ENCODE measurements around the gene GNAQ. TPM values are rescaled to one million over a fixed set of nuclear protein-coding genes. Genes with fewer than 3 reads are reported as not detected.
A peak's percentile ranks its signal among the peaks of the same experiment; 100 is the strongest.

The GNAQ gene
- total RNA-seq, 1 donor from 2014 or later, result 12.2 TPM

GRCh38 chr9:78035383-78035993, 3.9 kb upstream of the GNAQ start:
- peak; percentile 41 for DNase-seq
- intact Hi-C loops (cut with DNase I), result loop anchor here (10.0 kb wide), 2 partner anchors 61 to 181 kb away; no protein-coding TSS in a partner anchor
- peak; percentile 31 for ATAC-seq (ENCODE audit: poor library complexity)

GRCh38 chr9:78033870-78034269, 2.3 kb upstream of the GNAQ start:
- intact Hi-C loops (cut with DNase I), result loop anchor here (10.0 kb wide), 2 partner anchors 59 to 179 kb away; no protein-coding TSS in a partner anchor
- ATAC-seq (ENCODE audit: poor library complexity), result no peak
- no peak for DNase-seq

GRCh38 chr9:78032730-78033457, 1.3 kb upstream of the GNAQ start:
- intact Hi-C loops (cut with DNase I), result loop anchor here (10.0 kb wide), 2 partner anchors 58 to 178 kb away; no protein-coding TSS in a partner anchor
- ATAC-seq (ENCODE audit: poor library complexity) (no peak), DNase-seq (no peak)

GRCh38 chr9:78031893-78032729, 500 bp upstream of the GNAQ start:
- ATAC-seq (ENCODE audit: poor library complexity) (peak; percentile 95), DNase-seq (peak; percentile 94)
- intact Hi-C loops (cut with DNase I), result loop anchor here (10.0 kb wide), 2 partner anchors 57 to 177 kb away; no protein-coding TSS in a partner anchor

- ATAC-seq (ENCODE audit: poor library complexity), result peak; percentile 21
- intact Hi-C loops (cut with DNase I), result loop anchor here (10.0 kb wide), 2 partner anchors 56 to 176 kb away; no protein-coding TSS in a partner anchor
- DNase-seq, result peak; percentile 72
These were observed 813 bp downstream of the GNAQ start for GRCh38 chr9:78030553-78031443.

- ATAC-seq (ENCODE audit: poor library complexity) (peak; percentile 7), DNase-seq (no peak)
- intact Hi-C loops (cut with DNase I), result loop anchor here (10.0 kb wide), 2 partner anchors 55 to 175 kb away; no protein-coding TSS in a partner anchor
These were observed 1.4 kb downstream of the GNAQ start for GRCh38 chr9:78030296-78030552.

GRCh38 chr9:78029551-78030295, 1.9 kb downstream of the GNAQ start:
- intact Hi-C loops (cut with DNase I), result loop anchor here (10.0 kb wide), 2 partner anchors 55 to 175 kb away; no protein-coding TSS in a partner anchor
- ATAC-seq (ENCODE audit: poor library complexity), result no peak

GRCh38 chr9:78028926-78029325, 2.7 kb downstream of the GNAQ start:
- ATAC-seq (ENCODE audit: poor library complexity) (no peak), DNase-seq (no peak)
- intact Hi-C loops (cut with DNase I), result no loop called here

More at GRCh38 chr9:78029551-78030295, 1.9 kb downstream of the GNAQ start:
- no peak for DNase-seq

GRCh38 chr9:78026947-78027346, 4.7 kb downstream of the GNAQ start:
- no peak for ATAC-seq (ENCODE audit: poor library complexity)
- intact Hi-C loops (cut with DNase I), result no loop called here
- DNase-seq, result no peak

- DNase-seq (no peak), ATAC-seq (ENCODE audit: poor library complexity) (no peak)
- intact Hi-C loops (cut with DNase I), result no loop called here
These were observed 5.2 kb downstream of the GNAQ start for GRCh38 chr9:78026416-78026815.

- ATAC-seq (ENCODE audit: poor library complexity) (no peak), DNase-seq (no peak)
- intact Hi-C loops (cut with DNase I), result no loop called here
These were observed 6.4 kb downstream of the GNAQ start for GRCh38 chr9:78025186-78025585.

- no peak for DNase-seq
- intact Hi-C loops (cut with DNase I), result no loop called here
- peak; percentile 60 for ATAC-seq (ENCODE audit: poor library complexity)
These were observed 8.4 kb downstream of the GNAQ start for GRCh38 chr9:78023003-78023741.

GRCh38 chr9:78021697-78022096, 9.9 kb downstream of the GNAQ start:
- ATAC-seq (ENCODE audit: poor library complexity), result peak; percentile 78
- peak; percentile 61 for DNase-seq
- intact Hi-C loops (cut with DNase I), result no loop called here

- DNase-seq (no peak), ATAC-seq (ENCODE audit: poor library complexity) (no peak)
- intact Hi-C loops (cut with DNase I), result no loop called here
These were observed 14.4 kb downstream of the GNAQ start for GRCh38 chr9:78017190-78017693.

- no peak for ATAC-seq (ENCODE audit: poor library complexity)
- no peak for DNase-seq
- intact Hi-C loops (cut with DNase I), result no loop called here
These were observed 16.4 kb downstream of the GNAQ start for GRCh38 chr9:78015241-78015640.

GRCh38 chr9:78014776-78015175, 16.8 kb downstream of the GNAQ start:
- DNase-seq (no peak), ATAC-seq (ENCODE audit: poor library complexity) (no peak)
- intact Hi-C loops (cut with DNase I), result no loop called here

- ATAC-seq (ENCODE audit: poor library complexity) (no peak), DNase-seq (no peak)
- intact Hi-C loops (cut with DNase I), result no loop called here
These were observed 17.7 kb downstream of the GNAQ start for GRCh38 chr9:78013934-78014333.
